ENCODE measurements around the gene DLD. TPM values are rescaled to one million over a fixed set of nuclear protein-coding genes. Genes with fewer than 3 reads are reported as not detected.

The DLD gene
- total and polyA plus RNA-seq, 12 donors = 21.6 to 616 (median 149) TPM

- intact Hi-C loops (cut with DNase I) = no loop called here
- peak in 6 of 7 donors; percentile 28 to 63 (median 56) for DNase-seq
- Histone ChIP-seq H3K9me3 (replicated peaks in 1 of 3) (no peaks in the 10 kb centered on the region), H3K36me3 (replicated peaks in 1 of 2) (peaks cover 0 to 19% of the 10 kb centered on the region in 2 donors), H3K4me1 (replicated peaks in 1 of 2) (peaks cover 4 to 21% of the 10 kb centered on the region in 2 donors), H3K27ac (peak overlapping the region in 3 of 5 donors; percentile 0 to 81 (median 62)), H3K27me3 (no peaks in the 10 kb centered on the region), H3K4me3 (no peak overlapping the region)
- 48 to 67% (median 62%) methylated on average over 9 to 14 of the region's 14 CpGs for WGBS, 4 donors
- TF ChIP-seq POLR2A (IDR thresholded peaks at IDR 0.05) (no peak), CTCF (IDR thresholded peaks at IDR 0.05) (no peak)
Measured at GRCh38 chr7:107958764-107959526, 68.0 kb downstream of the DLD start.

- Histone ChIP-seq H3K27ac (peak overlapping the region in 2 of 5 donors; percentile 62 to 81), H3K4me1 (replicated peaks in 1 of 2) (peaks cover 4 to 21% of the 10 kb centered on the region in 2 donors), H3K36me3 (replicated peaks in 1 of 2) (peaks cover 0 to 18% of the 10 kb centered on the region in 2 donors), H3K27me3 (no peaks in the 10 kb centered on the region), H3K9me3 (replicated peaks in 1 of 3) (no peaks in the 10 kb centered on the region), H3K4me3 (no peak overlapping the region)
- DNase-seq = no peak
- intact Hi-C loops (cut with DNase I) = no loop called here
- TF ChIP-seq CTCF (IDR thresholded peaks at IDR 0.05) (no peak), POLR2A (IDR thresholded peaks at IDR 0.05) (no peak)
- 81 to 90% (median 85%) methylated on average over 5 to 10 of the region's 10 CpGs for WGBS, 4 donors
Measured at GRCh38 chr7:107959527-107959898, 68.5 kb downstream of the DLD start.

GRCh38 chr7:107960272-107960671 is 69.3 kb downstream of the DLD start:
- 89 to 91% (median 90%) methylated on average over 5 of the region's 5 CpGs for WGBS, 4 donors
- Histone ChIP-seq H3K4me3 (no peak overlapping the region), H3K36me3 (replicated peaks in 1 of 2) (peaks cover 0 to 12% of the 10 kb centered on the region in 2 donors), H3K27me3 (no peaks in the 10 kb centered on the region), H3K9me3 (replicated peaks in 1 of 3) (no peaks in the 10 kb centered on the region), H3K4me1 (replicated peaks in 1 of 2) (peaks cover 4 to 21% of the 10 kb centered on the region in 2 donors), H3K27ac (peak overlapping the region in 1 of 5 donors; percentile 3)
- intact Hi-C loops (cut with DNase I) = no loop called here
- no peak for DNase-seq
- TF ChIP-seq POLR2A (IDR thresholded peaks at IDR 0.05) (no peak), CTCF (IDR thresholded peaks at IDR 0.05) (no peak)

- TF ChIP-seq POLR2A (IDR thresholded peaks at IDR 0.05) = no peak
- no peak for TF ChIP-seq CTCF (IDR thresholded peaks at IDR 0.05)
- intact Hi-C loops (cut with DNase I) = no loop called here
- Histone ChIP-seq H3K9me3 (replicated peaks in 1 of 3) (no peaks in the 10 kb centered on the region), H3K27me3 (no peaks in the 10 kb centered on the region), H3K4me3 (no peak overlapping the region), H3K4me1 (replicated peaks in 1 of 2) (peaks cover 4 to 21% of the 10 kb centered on the region in 2 donors), H3K27ac (peak overlapping the region in 1 of 5 donors; percentile 48), H3K36me3 (replicated peaks in 1 of 2) (peaks cover 0 to 12% of the 10 kb centered on the region in 2 donors)
- 56 to 68% (median 59%) methylated on average over 9 of the region's 9 CpGs for WGBS, 4 donors
- peak in 6 of 7 donors; percentile 39 to 70 (median 64) for DNase-seq
Measured at GRCh38 chr7:107961405-107961804, 70.4 kb downstream of the DLD start.
